ENCODE results near the gene UBE2C. TPM values are rescaled to one million over a fixed set of nuclear protein-coding genes. Genes with fewer than 3 reads are reported as not detected.

UBE2C gene
- total and polyA plus RNA-seq, 2 donors (not counting 1 experiment from before 2014, with no cell fraction given): 0.54 to 2.4 TPM

DNA sequence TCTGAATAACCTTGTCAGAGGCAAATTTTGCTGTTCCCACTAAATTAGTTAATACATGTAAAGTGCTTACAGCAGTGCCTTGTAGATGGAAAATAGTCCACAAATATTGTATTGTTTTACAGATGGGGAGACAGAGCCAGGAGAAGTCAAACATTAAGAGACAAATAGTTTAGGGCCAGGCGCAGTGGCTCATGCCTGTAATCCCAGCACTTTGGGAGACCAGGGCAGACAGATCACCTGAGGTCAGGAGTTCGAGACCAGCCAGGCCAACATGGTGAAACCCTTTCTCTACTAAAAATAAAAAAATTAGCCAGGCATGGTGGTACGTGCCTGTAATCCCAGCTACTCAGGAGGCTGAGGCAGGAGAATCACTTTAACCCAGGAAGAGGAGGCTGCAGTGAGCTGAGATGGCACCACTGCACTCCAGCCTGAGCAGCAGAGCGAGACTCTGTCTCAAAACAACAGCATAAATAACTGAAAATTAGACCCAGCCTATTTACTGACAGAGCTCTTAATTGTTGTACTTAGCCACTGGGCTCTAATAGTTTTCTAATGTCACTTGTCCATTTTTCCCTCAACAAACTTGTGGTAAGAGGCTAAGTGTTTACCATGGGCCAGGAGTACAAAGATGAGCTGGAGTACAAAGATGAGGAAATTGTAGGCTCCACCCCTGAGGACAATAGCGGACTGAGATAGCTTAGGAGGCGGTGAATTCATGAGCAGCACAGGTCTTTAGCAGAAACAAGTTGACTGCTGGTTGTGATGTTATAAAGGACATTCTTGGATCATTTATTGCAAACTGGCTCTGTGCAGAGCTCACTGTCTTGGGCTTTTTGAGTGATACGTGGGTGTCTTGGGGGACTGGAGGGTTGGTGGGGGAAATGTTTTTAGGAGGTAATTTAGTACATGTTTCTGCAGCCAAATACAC is 51.4 kb downstream of the UBE2C start:
- Histone ChIP-seq H3K4me3 (ENCODE audit: control extremely low read depth in 1 of 5, extremely low read depth in 1 of 5, insufficient read depth in 1 of 5, low read depth in 2 of 5, low read length in 4 of 5) (no peak overlapping the region), H4K20me1 (ENCODE audit: control insufficient read depth, insufficient read depth, low read length, poor library complexity, severe bottlenecking) (no peaks in the 10 kb centered on the region), H3K4me1 (ENCODE audit: control insufficient read depth in 2 of 2, insufficient read depth in 2 of 2, low read length in 2 of 2) (no peaks in the 10 kb centered on the region), H3K9ac (ENCODE audit: low read length) (no peak overlapping the region), H3K36me3 (replicated peaks in 1 of 2; ENCODE audit: control extremely low read depth in 1 of 2, control insufficient read depth in 1 of 2, extremely low read depth in 1 of 2, insufficient read depth in 2 of 2, low read length in 1 of 2) (no peaks in the 10 kb centered on the region), H3K9me3 (ENCODE audit: control extremely low read depth in 1 of 3, control insufficient read depth in 2 of 3, insufficient read depth in 1 of 3, low read length in 2 of 3) (no peaks in the 10 kb centered on the region), H3K27ac (ENCODE audit: low read length in 2 of 2) (no peak overlapping the region), H2AFZ (ENCODE audit: insufficient read depth, low read depth, low read length, poor library complexity, severe bottlenecking) (no peak overlapping the region), H3K4me2 (replicated peaks; ENCODE audit: low read depth, low read length, poor library complexity, severe bottlenecking) (no peak overlapping the region), H3K79me2 (ENCODE audit: control insufficient read depth, insufficient read depth, low read length) (peaks cover 30% of the 10 kb centered on the region), H3K27me3 (replicated peaks in 1 of 4; ENCODE audit: control extremely low read depth in 1 of 4, control insufficient read depth in 3 of 4, insufficient read depth in 4 of 4, low read length in 3 of 4) (no peaks in the 10 kb centered on the region)
- POLR2A ChIA-PET: interaction anchor here (0.7 kb wide), 1 partner anchor 187 kb away, joined by 5 read pairs; no protein-coding TSS in a partner anchor
- DNase-seq: no peak
- 100% methylated on average over 5 of the region's 7 CpGs for WGBS (ENCODE audit: insufficient coverage)
- no peaks in the 10 kb centered on the region for H3K27me3 Mint-ChIP-seq
- no peak for ATAC-seq (ENCODE audit: low read depth)
- no peak overlapping the region for H3K4me3 Mint-ChIP-seq
- intact Hi-C loops (cut with micrococcal nuclease): no loop called here
- H3K27ac Mint-ChIP-seq: no peak overlapping the region
- TF ChIP-seq, protein P1, sequence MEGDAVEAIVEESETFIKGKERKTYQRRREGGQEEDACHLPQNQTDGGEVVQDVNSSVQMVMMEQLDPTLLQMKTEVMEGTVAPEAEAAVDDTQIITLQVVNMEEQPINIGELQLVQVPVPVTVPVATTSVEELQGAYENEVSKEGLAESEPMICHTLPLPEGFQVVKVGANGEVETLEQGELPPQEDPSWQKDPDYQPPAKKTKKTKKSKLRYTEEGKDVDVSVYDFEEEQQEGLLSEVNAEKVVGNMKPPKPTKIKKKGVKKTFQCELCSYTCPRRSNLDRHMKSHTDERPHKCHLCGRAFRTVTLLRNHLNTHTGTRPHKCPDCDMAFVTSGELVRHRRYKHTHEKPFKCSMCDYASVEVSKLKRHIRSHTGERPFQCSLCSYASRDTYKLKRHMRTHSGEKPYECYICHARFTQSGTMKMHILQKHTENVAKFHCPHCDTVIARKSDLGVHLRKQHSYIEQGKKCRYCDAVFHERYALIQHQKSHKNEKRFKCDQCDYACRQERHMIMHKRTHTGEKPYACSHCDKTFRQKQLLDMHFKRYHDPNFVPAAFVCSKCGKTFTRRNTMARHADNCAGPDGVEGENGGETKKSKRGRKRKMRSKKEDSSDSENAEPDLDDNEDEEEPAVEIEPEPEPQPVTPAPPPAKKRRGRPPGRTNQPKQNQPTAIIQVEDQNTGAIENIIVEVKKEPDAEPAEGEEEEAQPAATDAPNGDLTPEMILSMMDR (IDR thresholded peaks at IDR 0.05): no peak
- no peak for TF ChIP-seq EZH2 (IDR thresholded peaks at IDR 0.05; ENCODE audit: borderline replicate concordance, insufficient read depth, low read depth, low read length, poor library complexity, severe bottlenecking)
- no peaks in the 10 kb centered on the region for H3K9me3 Mint-ChIP-seq (ENCODE audit: insufficient read depth)
- CTCF ChIA-PET: no interaction called here
- peaks cover 6% of the 10 kb centered on the region for H3K4me1 Mint-ChIP-seq

DNA sequence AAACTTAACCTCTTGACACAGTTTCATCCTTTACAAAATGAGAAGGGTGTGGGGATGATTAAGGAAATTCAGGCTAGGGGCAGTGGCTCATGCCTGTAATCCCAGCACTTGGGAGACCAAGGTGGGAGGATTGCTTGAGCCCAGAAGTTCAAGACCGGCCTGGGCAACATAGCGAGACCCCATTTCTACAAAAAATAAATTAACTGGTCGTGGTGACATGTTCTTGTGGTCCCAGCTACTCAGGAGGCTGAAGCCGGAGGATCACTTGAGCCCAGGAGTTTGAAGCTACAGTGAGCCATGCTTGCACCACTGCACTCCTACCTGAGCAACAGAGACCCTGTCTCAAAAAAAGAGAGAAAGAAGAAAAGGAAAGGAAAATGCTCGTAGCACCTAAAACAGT is 54.0 kb downstream of the UBE2C start:
- DNase-seq (no peak), ATAC-seq (ENCODE audit: low read depth) (no peak)
- H3K4me3 Mint-ChIP-seq: no peak overlapping the region
- Histone ChIP-seq H3K27me3 (replicated peaks in 1 of 4; ENCODE audit: control extremely low read depth in 1 of 4, control insufficient read depth in 3 of 4, insufficient read depth in 4 of 4, low read length in 3 of 4) (no peaks in the 10 kb centered on the region), H3K27ac (ENCODE audit: low read length in 2 of 2) (no peak overlapping the region), H3K9me3 (ENCODE audit: control extremely low read depth in 1 of 3, control insufficient read depth in 2 of 3, insufficient read depth in 1 of 3, low read length in 2 of 3) (no peaks in the 10 kb centered on the region), H3K4me3 (ENCODE audit: control extremely low read depth in 1 of 5, extremely low read depth in 1 of 5, insufficient read depth in 1 of 5, low read depth in 2 of 5, low read length in 4 of 5) (no peak overlapping the region), H3K4me2 (replicated peaks; ENCODE audit: low read depth, low read length, poor library complexity, severe bottlenecking) (no peak overlapping the region), H4K20me1 (ENCODE audit: control insufficient read depth, insufficient read depth, low read length, poor library complexity, severe bottlenecking) (no peaks in the 10 kb centered on the region), H3K9ac (ENCODE audit: low read length) (no peak overlapping the region), H3K79me2 (ENCODE audit: control insufficient read depth, insufficient read depth, low read length) (peaks cover 9% of the 10 kb centered on the region), H2AFZ (ENCODE audit: insufficient read depth, low read depth, low read length, poor library complexity, severe bottlenecking) (no peak overlapping the region), H3K4me1 (ENCODE audit: control insufficient read depth in 2 of 2, insufficient read depth in 2 of 2, low read length in 2 of 2) (no peaks in the 10 kb centered on the region), H3K36me3 (replicated peaks in 1 of 2; ENCODE audit: control extremely low read depth in 1 of 2, control insufficient read depth in 1 of 2, extremely low read depth in 1 of 2, insufficient read depth in 2 of 2, low read length in 1 of 2) (no peaks in the 10 kb centered on the region)
- H3K27me3 Mint-ChIP-seq: no peaks in the 10 kb centered on the region
- POLR2A ChIA-PET: no interaction called here
- intact Hi-C loops (cut with micrococcal nuclease): no loop called here
- TF ChIP-seq EZH2 (IDR thresholded peaks at IDR 0.05; ENCODE audit: borderline replicate concordance, insufficient read depth, low read depth, low read length, poor library complexity, severe bottlenecking): no peak
- TF ChIP-seq, protein P1 (IDR thresholded peaks at IDR 0.05): no peak
- CTCF ChIA-PET: interaction anchor here (1.0 kb wide), 1 partner anchor 9 kb away, joined by 3 read pairs; no protein-coding TSS in a partner anchor
- no peak overlapping the region for H3K27ac Mint-ChIP-seq
- H3K9me3 Mint-ChIP-seq (ENCODE audit: insufficient read depth): no peaks in the 10 kb centered on the region
- no peaks in the 10 kb centered on the region for H3K4me1 Mint-ChIP-seq
- WGBS (ENCODE audit: insufficient coverage): 96% methylated on average over 4 of the region's 5 CpGs
